HG02678 (cell line): ENCODE data around the gene RAMP1.

ENCODE experiments used
- ATAC-seq: cut with Tn5 transposase; IDR thresholded peaks from one replicate; pipeline ENCODE4 v1.9.1; 2021; ENCODE audit warnings: mild to moderate bottlenecking, moderate library complexity; ENCODE audit not compliant: unreplicated experiment

Gene RAMP1

GRCh38 chr2:237876061-237876526 is 16.7 kb downstream of the RAMP1 start:
- ATAC-seq = no peak

GRCh38 chr2:237876532-237876931 is 17.1 kb downstream of the RAMP1 start:
- ATAC-seq = no peak

- no peak for ATAC-seq
These were observed 17.6 kb downstream of the RAMP1 start for GRCh38 chr2:237876951-237877491.

- no peak for ATAC-seq
These were observed 18.3 kb downstream of the RAMP1 start for GRCh38 chr2:237877576-237878307.

- no peak for ATAC-seq
These were observed 19.1 kb downstream of the RAMP1 start for GRCh38 chr2:237878321-237879057.

GRCh38 chr2:237879058-237879430 is 19.6 kb downstream of the RAMP1 start:
- ATAC-seq = no peak

- no peak for ATAC-seq
These were observed 20.7 kb downstream of the RAMP1 start for GRCh38 chr2:237879991-237880560.

- no peak for ATAC-seq
These were observed 23.4 kb downstream of the RAMP1 start for GRCh38 chr2:237882510-237883481.

GRCh38 chr2:237883951-237884446 is 24.6 kb downstream of the RAMP1 start:
- ATAC-seq = no peak

- ATAC-seq = no peak
These were observed 25.3 kb downstream of the RAMP1 start for GRCh38 chr2:237884681-237885080.

- ATAC-seq = no peak
These were observed 25.9 kb downstream of the RAMP1 start for GRCh38 chr2:237885111-237885930.

GRCh38 chr2:237885931-237886684 is 26.7 kb downstream of the RAMP1 start:
- ATAC-seq = no peak

- ATAC-seq = no peak
These were observed 27.5 kb downstream of the RAMP1 start for GRCh38 chr2:237886685-237887481.

- no peak for ATAC-seq
These were observed 29.0 kb downstream of the RAMP1 start for GRCh38 chr2:237888389-237888788.

- no peak for ATAC-seq
These were observed 29.6 kb downstream of the RAMP1 start for GRCh38 chr2:237889016-237889415.

- ATAC-seq = no peak
These were observed 30.4 kb downstream of the RAMP1 start for GRCh38 chr2:237889811-237890210.

- ATAC-seq = no peak
These were observed 33.1 kb downstream of the RAMP1 start for GRCh38 chr2:237892478-237892877.
